ENCODE data around the gene ATP2B2.

GRCh38 chr3:10521772-10522441 lies 16.5 kb upstream of the ATP2B2 start:
- TF ChIP-seq POLR2A (IDR thresholded peaks at IDR 0.05) = no peak
- no peak for TF ChIP-seq CTCF (IDR thresholded peaks at IDR 0.05)

All from thyroid gland (tissue), 4 donors.